ENCODE data around the gene SOSTDC1.

GRCh38 chr7:16504019-16504418 lies 38.5 kb upstream of the SOSTDC1 start:
- no peak for TF ChIP-seq REST (IDR thresholded peaks at IDR 0.05; ENCODE audit: borderline replicate concordance)
- no peak for TF ChIP-seq CTCF (IDR thresholded peaks at IDR 0.05; ENCODE audit: poor library complexity, severe bottlenecking)
- no peak for TF ChIP-seq EZH2 (IDR thresholded peaks at IDR 0.05; ENCODE audit: borderline replicate concordance, insufficient read depth, low read length, poor library complexity, severe bottlenecking)
- no peak for TF ChIP-seq POLR2AphosphoS5 (IDR thresholded peaks at IDR 0.05)
- TF ChIP-seq RAD21 (conservative IDR thresholded peaks at IDR 0.05) = no peak
- TF ChIP-seq TAF1 (IDR thresholded peaks at IDR 0.05; ENCODE audit: low read depth) = no peak
- TF ChIP-seq EP300 (conservative IDR thresholded peaks at IDR 0.05; ENCODE audit: poor library complexity, severe bottlenecking) = no peak
- no peak for TF ChIP-seq MXI1 (conservative IDR thresholded peaks at IDR 0.05; ENCODE audit: poor library complexity, severe bottlenecking)
- no peak for TF ChIP-seq SMC3 (conservative IDR thresholded peaks at IDR 0.05; ENCODE audit: poor library complexity)
